ENCODE measurements around the gene RLF.

The RLF gene

GRCh38 chr1:40267767-40268187 lies 106.6 kb downstream of the RLF start:
- Histone ChIP-seq H3K4me1 (ENCODE audit: low read length) (peaks cover 19% of the 10 kb centered on the region), H3K27ac (ENCODE audit: low read length) (no peak overlapping the region), H3K36me3 (replicated peaks; ENCODE audit: insufficient read depth, low read length) (no peaks in the 10 kb centered on the region; the same call in 1 of the 2 replicates), H4K20me1 (ENCODE audit: insufficient read depth, low read length) (no peaks in the 10 kb centered on the region), H2AFZ (ENCODE audit: low read length) (no peak overlapping the region), H3K4me2 (ENCODE audit: low read depth, low read length) (no peak overlapping the region), H3K9me3 (replicated peaks; ENCODE audit: insufficient read depth, low read length) (no peaks in the 10 kb centered on the region), H3K4me3 (ENCODE audit: low read length) (no peak overlapping the region), H3K9me2 (replicated peaks; ENCODE audit: insufficient read depth, low read length) (no peaks in the 10 kb centered on the region), H3F3A (ENCODE audit: insufficient read depth, low read length) (no peaks in the 10 kb centered on the region), H3K9ac (ENCODE audit: low read length) (no peak overlapping the region), H3K79me2 (ENCODE audit: low read length) (peaks cover 36% of the 10 kb centered on the region), H3K27me3 (replicated peaks; ENCODE audit: insufficient read depth, low read length) (no peaks in the 10 kb centered on the region)
- no peak for TF ChIP-seq CTCF (IDR thresholded peaks at IDR 0.05; ENCODE audit: low read length)
- no peak for TF ChIP-seq EZH2 (optimal IDR thresholded peaks at IDR 0.05; ENCODE audit: low read depth, low read length)
- TF ChIP-seq EZH2phosphoT487 (IDR thresholded peaks at IDR 0.05; ENCODE audit: low read length): no peak
- no peak for DNase-seq

GRCh38 chr1:40268211-40268610 lies 107.0 kb downstream of the RLF start:
- Histone ChIP-seq H3K4me3 (ENCODE audit: low read length) (no peak overlapping the region), H3K9me2 (replicated peaks; ENCODE audit: insufficient read depth, low read length) (no peaks in the 10 kb centered on the region), H3K4me2 (ENCODE audit: low read depth, low read length) (no peak overlapping the region), H3K9ac (ENCODE audit: low read length) (no peak overlapping the region), H3K27me3 (replicated peaks; ENCODE audit: insufficient read depth, low read length) (no peaks in the 10 kb centered on the region), H3K36me3 (replicated peaks; ENCODE audit: insufficient read depth, low read length) (no peaks in the 10 kb centered on the region; the same call in 1 of the 2 replicates), H3K27ac (ENCODE audit: low read length) (no peak overlapping the region), H3K4me1 (ENCODE audit: low read length) (peaks cover 16% of the 10 kb centered on the region), H3K79me2 (ENCODE audit: low read length) (peaks cover 32% of the 10 kb centered on the region), H4K20me1 (ENCODE audit: insufficient read depth, low read length) (no peaks in the 10 kb centered on the region), H3F3A (ENCODE audit: insufficient read depth, low read length) (no peaks in the 10 kb centered on the region), H2AFZ (ENCODE audit: low read length) (no peak overlapping the region), H3K9me3 (replicated peaks; ENCODE audit: insufficient read depth, low read length) (no peaks in the 10 kb centered on the region)
- TF ChIP-seq EZH2 (optimal IDR thresholded peaks at IDR 0.05; ENCODE audit: low read depth, low read length) (no peak), EZH2phosphoT487 (IDR thresholded peaks at IDR 0.05; ENCODE audit: low read length) (no peak), CTCF (IDR thresholded peaks at IDR 0.05; ENCODE audit: low read length) (no peak)
- DNase-seq: no peak

- no peaks in the 10 kb centered on the region for H3F3A ChIP-seq (ENCODE audit: insufficient read depth, low read length)
- no peak overlapping the region for H2AFZ ChIP-seq (ENCODE audit: low read length)
- no peak overlapping the region for H3K27ac ChIP-seq (ENCODE audit: low read length)
- no peaks in the 10 kb centered on the region for H4K20me1 ChIP-seq (ENCODE audit: insufficient read depth, low read length)
- no peak for DNase-seq
- no peak overlapping the region for H3K9ac ChIP-seq (ENCODE audit: low read length)
- H3K4me2 ChIP-seq (ENCODE audit: low read depth, low read length): no peak overlapping the region
- peaks cover 12% of the 10 kb centered on the region for H3K79me2 ChIP-seq (ENCODE audit: low read length)
- H3K27me3 ChIP-seq (replicated peaks; ENCODE audit: insufficient read depth, low read length): no peaks in the 10 kb centered on the region
- TF ChIP-seq EZH2phosphoT487 (IDR thresholded peaks at IDR 0.05; ENCODE audit: low read length) (no peak), CTCF (IDR thresholded peaks at IDR 0.05; ENCODE audit: low read length) (no peak), EZH2 (optimal IDR thresholded peaks at IDR 0.05; ENCODE audit: low read depth, low read length) (no peak)
- no peaks in the 10 kb centered on the region for H3K9me2 ChIP-seq (replicated peaks; ENCODE audit: insufficient read depth, low read length)
- H3K4me3 ChIP-seq (ENCODE audit: low read length): no peak overlapping the region
- no peaks in the 10 kb centered on the region for H3K9me3 ChIP-seq (replicated peaks; ENCODE audit: insufficient read depth, low read length)
- peaks cover 9% of the 10 kb centered on the region for H3K4me1 ChIP-seq (ENCODE audit: low read length)
- H3K36me3 ChIP-seq (replicated peaks; ENCODE audit: insufficient read depth, low read length): no peaks in the 10 kb centered on the region; the same call in 1 of the 2 replicates
These were observed 109.1 kb downstream of the RLF start for GRCh38 chr1:40270152-40270834.

All from MM.1S (cell line).